Measurements from ENCODE around the gene NOL12. TPM values are rescaled to one million over a fixed set of nuclear protein-coding genes. Genes with fewer than 3 reads are reported as not detected.
"Not testable (repeated sequence)": the region's sequence is repeated elsewhere in the genome, so short reads cannot be mapped to it uniquely, and the experiment has no call there.

The NOL12 gene
- total RNA-seq, 2 donors from 2014 or later: 39.6 to 49.0 TPM

GRCh38 chr22:37690407-37690806 is 4.3 kb downstream of the NOL12 start:
- H3K27me3 ChIP-seq (replicated peaks; ENCODE audit: insufficient read depth): no peaks in the 10 kb centered on the region
- peaks cover 5% of the 10 kb centered on the region for H3K4me1 ChIP-seq (replicated peaks)
- H3K36me3 ChIP-seq: peaks cover 10 to 14% of the 10 kb centered on the region in 2 donors
- H3K27ac ChIP-seq: no peak overlapping the region
- no peak for DNase-seq (ENCODE audit: low spot score)
- 82% methylated on average over 7 of the region's 7 CpGs for WGBS
- no peaks in the 10 kb centered on the region for H3K9me3 ChIP-seq
- intact Hi-C loops (cut with DNase I): no loop called here
- TF ChIP-seq CTCF (IDR thresholded peaks at IDR 0.05) (no peak), POLR2A (IDR thresholded peaks at IDR 0.05) (no peak), POLR2AphosphoS5 (IDR thresholded peaks at IDR 0.05) (no peak)
- H3K4me3 ChIP-seq: no peak overlapping the region

GRCh38 chr22:37690901-37691504 is 4.9 kb downstream of the NOL12 start:
- H3K9me3 ChIP-seq: no peaks in the 10 kb centered on the region
- intact Hi-C loops (cut with DNase I): no loop called here
- peaks cover 10 to 14% of the 10 kb centered on the region in 2 donors for H3K36me3 ChIP-seq
- H3K4me1 ChIP-seq (replicated peaks): peaks cover 5% of the 10 kb centered on the region
- no peak overlapping the region for H3K4me3 ChIP-seq
- TF ChIP-seq POLR2A (IDR thresholded peaks at IDR 0.05) (no peak), CTCF (IDR thresholded peaks at IDR 0.05) (no peak), POLR2AphosphoS5 (IDR thresholded peaks at IDR 0.05) (no peak)
- H3K27ac ChIP-seq: no peak overlapping the region
- DNase-seq (ENCODE audit: low spot score): peak; percentile 54
- no peaks in the 10 kb centered on the region for H3K27me3 ChIP-seq (replicated peaks; ENCODE audit: insufficient read depth)
- WGBS: 84% methylated on average over 17 of the region's 18 CpGs

- TF ChIP-seq POLR2A (IDR thresholded peaks at IDR 0.05) (no peak), CTCF (IDR thresholded peaks at IDR 0.05) (no peak), POLR2AphosphoS5 (IDR thresholded peaks at IDR 0.05) (no peak)
- intact Hi-C loops (cut with DNase I): no loop called here
These were observed 6.6 kb downstream of the NOL12 start for GRCh38 chr22:37692627-37693285.

GRCh38 chr22:37694131-37694530 is 8.0 kb downstream of the NOL12 start:
- peaks cover 7 to 14% of the 10 kb centered on the region in 2 donors for H3K36me3 ChIP-seq
- H3K4me1 ChIP-seq (replicated peaks); H3K9me3 ChIP-seq; H3K27ac ChIP-seq; intact Hi-C loops (cut with DNase I); H3K27me3 ChIP-seq (replicated peaks; ENCODE audit: insufficient read depth); DNase-seq (ENCODE audit: low spot score); H3K4me3 ChIP-seq: not testable (repeated sequence)
- WGBS: 92% methylated on average over 7 of the region's 7 CpGs

More at GRCh38 chr22:37692627-37693285, 6.6 kb downstream of the NOL12 start:
- no peak for DNase-seq (ENCODE audit: low spot score)
- H3K4me3 ChIP-seq: no peak overlapping the region
- peaks cover 10 to 14% of the 10 kb centered on the region in 2 donors for H3K36me3 ChIP-seq
- no peak overlapping the region for H3K27ac ChIP-seq
- no peaks in the 10 kb centered on the region for H3K27me3 ChIP-seq (replicated peaks; ENCODE audit: insufficient read depth)
- H3K9me3 ChIP-seq: no peaks in the 10 kb centered on the region
- H3K4me1 ChIP-seq (replicated peaks): no peaks in the 10 kb centered on the region
- 80% methylated on average over 12 of the region's 15 CpGs for WGBS

GRCh38 chr22:37696260-37696656 is 10.1 kb downstream of the NOL12 start:
- H3K27ac ChIP-seq; intact Hi-C loops (cut with DNase I); H3K4me1 ChIP-seq (replicated peaks); H3K27me3 ChIP-seq (replicated peaks; ENCODE audit: insufficient read depth); DNase-seq (ENCODE audit: low spot score); H3K36me3 ChIP-seq; H3K9me3 ChIP-seq: not testable (repeated sequence)
- H3K4me3 ChIP-seq: peak overlapping the region; percentile 13 to 16
- WGBS: 19% methylated on average over 13 of the region's 13 CpGs
